ENCODE results near the gene SPN. TPM values are rescaled to one million over a fixed set of nuclear protein-coding genes. Genes with fewer than 3 reads are reported as not detected.

SPN gene
- total and polyA plus RNA-seq, 2 donors (not counting 3 experiments of a cell fraction or from before 2014, with no cell fraction given): not detected

DNA sequence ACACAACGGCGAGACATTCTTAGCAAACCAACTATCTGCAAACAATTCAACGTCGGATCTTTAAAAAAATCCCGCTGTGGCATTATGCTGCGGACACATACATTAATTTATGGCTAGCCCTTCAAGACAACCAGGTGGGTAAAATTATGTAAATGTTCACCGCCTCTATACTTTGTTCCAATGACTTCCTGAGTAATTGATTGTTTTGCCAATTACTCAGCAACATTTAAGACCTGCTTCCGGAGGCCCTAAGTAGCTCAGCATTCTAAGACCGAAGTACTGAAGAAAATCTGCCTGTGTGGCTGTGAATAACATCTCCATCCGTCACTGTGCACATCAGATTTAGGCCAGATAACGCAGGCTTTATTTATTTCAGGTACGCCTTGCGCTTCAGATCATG is 39.2 kb downstream of the SPN start:
- peaks cover 5% of the 10 kb centered on the region for H3K4me1 ChIP-seq (ENCODE audit: control insufficient read depth, extremely low read depth, insufficient read depth, low read length)
- intact Hi-C loops (cut with micrococcal nuclease) (loop anchor here (5.0 kb wide), 1 partner anchor 105 kb away; the partner anchor contains the start of gene MAZ), dilution Hi-C loops (cut with MboI; ENCODE audit: extremely low pct_ligation_motif_present, low sequenced_read_pairs) (no loop called here)
- ChIA-PET POLR2A (no interaction called here), CTCF (interaction anchor here (0.7 to 5.3 kb wide), 5 partner anchors 18 to 329 kb away, joined by 3 to 79 read pairs (median 4); partner anchors contain the start of gene TLCD3B)
- no TSS peak for BruUV-seq (replicated peaks)
- FAIRE-seq (no peak), DNase-seq (ENCODE audit: low read depth, low spot score) (no peak)
- H3K9me1 ChIP-seq (replicated peaks; ENCODE audit: control insufficient read depth, extremely low read depth, insufficient read depth, low read length): no peaks in the 10 kb centered on the region
- no peaks in the 10 kb centered on the region for H3K9me3 ChIP-seq (replicated peaks; ENCODE audit: control insufficient read depth, insufficient read depth, low read length)
- H3K79me2 ChIP-seq (ENCODE audit: control insufficient read depth, insufficient read depth, low read length): no peaks in the 10 kb centered on the region
- no peak overlapping the region for H3K27ac ChIP-seq (ENCODE audit: insufficient read depth, low read depth, low read length)
- no peak overlapping the region for H3K4me3 ChIP-seq (replicated peaks in 1 of 3; ENCODE audit: insufficient read depth in 1 of 3, low read depth in 1 of 3, low read length in 3 of 3)
- H3K36me3 ChIP-seq (ENCODE audit: control insufficient read depth in 2 of 2, extremely low read depth in 1 of 2, insufficient read depth in 2 of 2, low read length in 2 of 2): no peaks in the 10 kb centered on the region
- H4K20me1 ChIP-seq (replicated peaks; ENCODE audit: control insufficient read depth, extremely low read depth, insufficient read depth, low read length): no peaks in the 10 kb centered on the region
- no peak overlapping the region for H3K9ac ChIP-seq (replicated peaks; ENCODE audit: extremely low read depth, insufficient read depth, low read length)
- no peak overlapping the region for H3K4me2 ChIP-seq (ENCODE audit: insufficient read depth, low read length)
- TF ChIP-seq POLR2AphosphoS5 (IDR thresholded peaks at IDR 0.05; ENCODE audit: insufficient read depth, low read depth, low read length) (no peak), FOS (IDR thresholded peaks at IDR 0.05; ENCODE audit: borderline replicate concordance, insufficient read depth, low read length) (no peak), EZH2 (IDR thresholded peaks at IDR 0.05; ENCODE audit: borderline replicate concordance, low read depth, low read length, severe bottlenecking) (no peak), MYC (IDR thresholded peaks at IDR 0.05; ENCODE audit: low read depth, low read length) (no peak), POLR2A (IDR thresholded peaks at IDR 0.05; ENCODE audit: low read depth, low read length) (no peak), JUN (IDR thresholded peaks at IDR 0.05; ENCODE audit: borderline replicate concordance, insufficient read depth, insufficient read length, low read depth) (no peak), GATA2 (IDR thresholded peaks at IDR 0.05; ENCODE audit: insufficient read depth, insufficient read length, low read depth, low read length) (no peak)
- TF ChIP-seq, protein P1, sequence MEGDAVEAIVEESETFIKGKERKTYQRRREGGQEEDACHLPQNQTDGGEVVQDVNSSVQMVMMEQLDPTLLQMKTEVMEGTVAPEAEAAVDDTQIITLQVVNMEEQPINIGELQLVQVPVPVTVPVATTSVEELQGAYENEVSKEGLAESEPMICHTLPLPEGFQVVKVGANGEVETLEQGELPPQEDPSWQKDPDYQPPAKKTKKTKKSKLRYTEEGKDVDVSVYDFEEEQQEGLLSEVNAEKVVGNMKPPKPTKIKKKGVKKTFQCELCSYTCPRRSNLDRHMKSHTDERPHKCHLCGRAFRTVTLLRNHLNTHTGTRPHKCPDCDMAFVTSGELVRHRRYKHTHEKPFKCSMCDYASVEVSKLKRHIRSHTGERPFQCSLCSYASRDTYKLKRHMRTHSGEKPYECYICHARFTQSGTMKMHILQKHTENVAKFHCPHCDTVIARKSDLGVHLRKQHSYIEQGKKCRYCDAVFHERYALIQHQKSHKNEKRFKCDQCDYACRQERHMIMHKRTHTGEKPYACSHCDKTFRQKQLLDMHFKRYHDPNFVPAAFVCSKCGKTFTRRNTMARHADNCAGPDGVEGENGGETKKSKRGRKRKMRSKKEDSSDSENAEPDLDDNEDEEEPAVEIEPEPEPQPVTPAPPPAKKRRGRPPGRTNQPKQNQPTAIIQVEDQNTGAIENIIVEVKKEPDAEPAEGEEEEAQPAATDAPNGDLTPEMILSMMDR (IDR thresholded peaks at IDR 0.05; ENCODE audit: extremely low read depth in 1 of 2, insufficient read depth in 1 of 2, low read depth in 1 of 2, low read length in 2 of 2): no peak
- TF ChIP-seq, protein P2, sequence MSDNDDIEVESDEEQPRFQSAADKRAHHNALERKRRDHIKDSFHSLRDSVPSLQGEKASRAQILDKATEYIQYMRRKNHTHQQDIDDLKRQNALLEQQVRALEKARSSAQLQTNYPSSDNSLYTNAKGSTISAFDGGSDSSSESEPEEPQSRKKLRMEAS (IDR thresholded peaks at IDR 0.05; ENCODE audit: insufficient read depth, insufficient read length): no peak
- H3K27me3 ChIP-seq (ENCODE audit: control insufficient read depth in 2 of 2, insufficient read depth in 2 of 2, low read length in 2 of 2): peaks cover 0 to 1% of the 10 kb centered on the region in 2 experiments
- H2AFZ ChIP-seq (ENCODE audit: low read depth, low read length): no peak overlapping the region
